AG20443 (cell line): ENCODE results near the gene WIPF2.

Experiments used
- DNase-seq: peaks from one replicate; pipeline ENCODE4 v3.0.0; 2012; ENCODE audit warnings: low spot score, mixed read lengths

WIPF2 gene

GRCh38 chr17:40313668-40314583 lies 94.8 kb downstream of the WIPF2 start:
- DNase-seq, result no peak

- DNase-seq, result peak; percentile 84
Observed at GRCh38 chr17:40314584-40314956, 95.5 kb downstream of the WIPF2 start.

GRCh38 chr17:40315206-40315605 lies 96.1 kb downstream of the WIPF2 start:
- DNase-seq, result no peak

DNA sequence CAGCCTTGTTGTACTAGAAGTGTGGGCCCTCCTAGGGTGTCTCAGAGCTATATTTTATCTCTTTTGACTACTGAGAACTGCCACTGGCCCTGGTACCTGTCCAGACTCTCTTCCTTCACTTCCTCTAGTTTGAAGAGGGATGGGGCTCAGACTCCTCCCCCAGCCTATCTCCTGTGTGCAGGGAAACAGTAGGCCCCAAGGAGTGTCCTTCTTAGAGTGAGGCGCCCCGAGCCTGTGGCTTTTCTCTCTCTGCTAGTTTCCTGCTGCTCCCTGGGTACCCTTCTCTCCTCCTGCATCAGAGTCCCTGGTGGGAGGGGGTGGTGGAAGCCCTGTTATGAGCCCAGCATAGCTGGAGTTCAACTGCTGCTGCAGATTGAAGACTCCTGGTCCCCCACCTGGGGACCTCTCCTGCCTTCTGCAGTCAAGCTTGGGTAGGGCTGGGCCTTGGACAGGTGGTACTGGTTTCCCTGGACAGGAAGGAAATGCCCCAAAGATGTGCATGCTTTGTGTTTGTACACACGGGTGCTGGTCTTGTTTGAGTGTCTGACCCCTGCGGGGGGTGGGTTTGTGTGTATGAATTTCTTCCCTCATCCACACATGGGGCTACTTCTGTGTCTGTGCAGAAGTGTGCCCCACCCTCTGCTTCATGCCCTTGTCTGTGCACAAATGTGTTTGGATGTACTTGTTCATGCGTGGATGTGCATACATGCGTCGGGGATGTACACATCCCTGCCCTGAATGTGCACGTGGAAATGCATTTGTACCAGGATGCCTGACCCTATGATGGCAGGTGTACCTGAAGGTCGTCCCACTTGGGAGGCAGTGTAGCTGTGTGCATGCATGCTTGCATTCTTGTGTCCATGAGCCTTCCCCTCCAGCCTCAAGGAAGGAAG lies 96.8 kb downstream of the WIPF2 start:
- no peak for DNase-seq

GRCh38 chr17:40316571-40317344 lies 97.7 kb downstream of the WIPF2 start:
- DNase-seq, result peak; percentile 87

- peak; percentile 69 for DNase-seq
Observed at GRCh38 chr17:40317345-40317873, 98.3 kb downstream of the WIPF2 start.

- DNase-seq, result peak; percentile 98
Observed at GRCh38 chr17:40317880-40318829, 99.1 kb downstream of the WIPF2 start.

- no peak for DNase-seq
Observed at GRCh38 chr17:40318830-40319391, 99.8 kb downstream of the WIPF2 start.

DNA sequence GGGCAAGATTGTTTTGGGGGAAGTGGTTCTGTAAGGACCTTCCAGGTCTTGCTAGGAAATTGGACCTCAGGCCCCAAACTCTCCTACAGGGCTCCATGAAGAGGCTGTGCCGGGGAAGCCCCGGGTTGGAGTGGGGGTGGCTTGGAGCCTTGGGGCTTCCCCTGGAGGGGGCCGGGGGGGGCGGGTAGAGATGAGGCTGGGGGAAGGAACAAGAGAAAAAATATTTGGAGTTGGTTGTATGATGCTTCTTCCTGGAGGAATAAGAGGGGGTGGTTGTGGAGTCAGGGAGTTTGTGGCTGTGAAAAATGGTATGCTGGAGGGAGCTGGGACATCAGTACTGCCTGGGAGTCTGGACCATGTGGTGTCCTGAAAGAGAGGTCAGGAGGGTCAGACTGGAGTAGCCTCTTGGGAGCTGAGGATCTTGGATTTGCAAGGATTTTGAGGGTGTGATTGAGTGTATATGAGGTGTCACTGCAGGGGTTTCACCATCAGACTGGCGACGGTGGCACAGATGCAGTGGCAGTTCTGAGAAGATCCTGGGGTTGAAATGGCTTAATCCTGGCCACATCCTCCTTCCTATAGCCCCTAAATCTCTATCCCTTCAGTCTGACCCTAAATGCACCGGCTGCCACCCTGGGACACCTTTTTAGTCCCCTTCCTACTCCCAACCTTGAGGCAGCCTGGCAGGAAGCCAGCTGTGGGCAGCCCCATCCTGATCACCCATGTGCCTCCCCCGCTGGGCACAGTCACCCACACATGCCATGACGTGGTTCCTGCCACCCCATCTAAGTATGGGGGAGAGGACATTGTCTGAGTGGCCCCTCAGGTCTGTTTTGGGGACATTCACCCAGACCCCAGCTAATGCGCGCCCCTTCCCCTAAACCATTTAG lies 100.8 kb downstream of the WIPF2 start:
- DNase-seq, result no peak

DNA sequence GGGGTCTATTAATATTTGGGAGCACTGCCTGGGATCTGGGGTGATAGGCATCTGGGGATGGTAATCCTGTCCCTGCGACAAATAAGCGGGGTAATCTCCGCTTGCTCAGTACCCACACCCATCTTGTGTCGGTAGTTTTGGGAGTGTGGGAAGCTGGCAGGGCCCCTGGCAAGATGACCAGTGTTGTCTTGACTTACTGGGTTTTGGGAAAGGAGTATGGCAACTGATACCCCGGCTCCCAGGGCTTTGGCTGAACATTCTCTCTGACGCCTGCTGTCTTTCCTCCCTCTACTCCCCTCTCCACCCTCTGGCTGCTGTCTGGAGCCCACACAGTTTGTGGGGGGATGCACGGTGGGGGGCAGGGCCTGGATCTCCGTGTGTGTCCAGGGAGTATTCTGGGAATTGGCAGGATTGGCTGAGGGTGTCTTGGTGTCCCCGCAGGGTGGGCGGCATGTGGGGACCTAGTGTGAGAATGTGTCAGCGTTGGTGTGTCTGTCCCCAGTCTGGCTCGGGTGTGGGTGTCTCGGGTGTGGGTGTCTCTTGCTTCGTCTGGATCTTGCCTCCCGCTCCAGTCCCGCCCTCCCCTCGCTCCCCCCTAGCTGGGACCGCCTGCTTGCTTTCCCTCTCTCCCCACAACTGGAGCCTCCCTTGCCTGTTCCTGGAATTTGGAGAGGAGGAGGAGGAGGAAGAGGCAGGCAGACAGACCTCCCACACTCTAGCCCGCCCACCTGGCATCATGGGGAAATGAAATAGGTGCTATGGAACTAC lies 101.8 kb downstream of the WIPF2 start:
- peak; percentile 52 for DNase-seq

GRCh38 chr17:40321524-40321929 lies 102.4 kb downstream of the WIPF2 start:
- no peak for DNase-seq

DNA sequence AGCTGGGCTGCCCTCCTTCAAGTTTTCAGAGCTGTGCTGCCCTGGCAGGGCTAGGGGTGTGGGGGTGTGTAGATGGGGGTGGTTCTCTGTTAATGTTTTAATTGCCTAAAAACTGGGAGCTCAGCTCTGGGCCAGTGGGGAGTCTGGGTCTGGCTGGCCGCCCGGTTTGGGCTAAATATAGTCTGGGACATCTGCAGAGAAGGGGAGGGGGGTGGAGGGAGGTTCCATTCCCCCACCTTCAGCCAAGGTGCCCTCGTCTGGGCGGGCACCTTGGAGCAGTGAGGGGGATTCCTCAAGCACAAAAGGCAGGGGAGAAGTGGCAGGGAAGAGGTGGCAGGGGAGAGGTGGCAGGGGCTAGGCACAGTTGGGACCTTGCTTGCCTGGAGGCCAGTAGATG lies 102.9 kb downstream of the WIPF2 start:
- DNase-seq, result no peak

- DNase-seq, result peak; percentile 84
Observed at GRCh38 chr17:40322358-40323315, 103.5 kb downstream of the WIPF2 start.

GRCh38 chr17:40323391-40324381 lies 104.6 kb downstream of the WIPF2 start:
- peak; percentile 77 for DNase-seq

DNA sequence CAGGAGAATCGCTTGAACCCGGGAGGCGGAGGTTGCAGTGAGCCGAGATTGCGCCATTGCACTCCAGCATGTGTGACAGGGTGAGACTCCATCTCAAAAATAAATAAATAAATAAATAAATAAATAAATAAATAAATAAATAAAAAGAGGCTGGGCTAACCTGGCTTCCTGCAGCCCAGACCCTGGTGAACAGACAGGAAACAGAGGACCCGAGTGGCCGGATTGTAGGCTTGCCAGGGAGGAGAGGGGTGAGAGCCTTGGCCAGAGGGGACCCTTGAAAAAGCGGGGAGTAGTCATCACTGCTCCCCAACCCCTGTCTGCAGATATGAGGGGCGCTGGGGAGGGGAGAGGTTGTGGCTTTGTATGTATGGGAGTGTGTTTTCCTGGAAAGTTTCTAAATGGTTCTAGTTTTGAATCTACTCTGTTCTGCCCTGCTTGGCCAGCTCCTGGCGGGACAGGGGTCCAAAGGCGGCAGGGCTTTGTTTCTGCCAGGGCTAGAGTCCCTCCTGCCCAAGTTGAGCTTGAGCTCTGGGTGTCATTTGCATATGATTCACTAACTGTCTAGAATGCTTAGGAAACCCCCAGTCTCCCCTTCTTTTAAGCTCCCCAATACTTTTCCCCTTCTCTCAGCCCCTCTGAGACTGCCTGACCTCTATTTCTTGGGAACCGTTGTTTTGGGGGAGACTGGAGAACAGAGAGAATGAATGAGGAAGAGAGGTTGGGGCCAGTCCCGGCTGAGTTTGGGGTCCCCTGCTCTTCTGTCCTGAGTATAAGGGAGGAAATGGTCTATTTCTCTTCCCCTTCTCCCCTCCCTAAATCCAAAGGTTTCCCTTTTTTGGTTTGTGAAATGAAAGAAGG lies 106.3 kb downstream of the WIPF2 start:
- no peak for DNase-seq
